ENCODE measurements around the gene GPR84. TPM values are rescaled to one million over a fixed set of nuclear protein-coding genes. Genes with fewer than 3 reads are reported as not detected.

Gene GPR84
- polyA plus RNA-seq, 1 of the 3 experiments (the other 2 are of a cell fraction) = 0.03 TPM

DNA sequence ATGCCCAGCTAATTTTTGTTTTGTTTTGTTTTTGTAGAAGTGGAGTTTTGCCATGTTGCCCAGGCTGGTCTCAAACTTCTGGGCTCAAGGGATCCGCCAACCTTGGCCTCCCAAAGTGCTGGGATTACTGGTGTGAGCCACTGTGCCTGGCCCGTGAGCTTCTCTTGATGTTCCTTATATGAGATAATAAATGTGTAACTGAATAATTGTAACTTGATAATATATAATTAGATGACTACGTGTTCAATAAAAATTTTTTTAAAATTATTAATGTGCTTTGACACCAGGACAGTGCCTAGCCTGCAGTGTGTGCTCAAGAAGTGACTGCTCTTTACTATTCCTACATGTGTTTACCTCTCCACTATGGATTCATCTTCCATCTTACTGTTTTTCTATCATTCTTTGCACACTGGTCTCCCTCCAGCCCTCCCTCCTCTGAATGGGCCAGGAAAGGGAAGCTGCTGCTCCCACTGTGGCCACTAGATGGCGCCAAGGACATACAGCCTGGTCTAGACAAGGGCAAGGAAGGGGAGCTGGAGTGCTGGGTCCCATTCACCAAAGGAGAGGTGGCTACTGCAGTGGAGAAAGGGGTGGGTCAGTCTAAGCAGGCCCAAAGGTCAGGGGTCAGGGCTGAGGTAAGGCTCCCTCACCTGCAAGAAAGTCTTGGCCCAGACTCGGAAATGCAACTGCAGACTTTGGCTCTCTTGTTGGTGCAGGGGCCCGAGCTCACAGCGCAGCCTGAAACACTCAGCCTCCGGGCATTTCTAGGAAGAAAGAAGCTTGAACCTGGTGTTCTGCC, 34.9 kb upstream of the GPR84 start (continued):
- TF ChIP-seq, protein P1, sequence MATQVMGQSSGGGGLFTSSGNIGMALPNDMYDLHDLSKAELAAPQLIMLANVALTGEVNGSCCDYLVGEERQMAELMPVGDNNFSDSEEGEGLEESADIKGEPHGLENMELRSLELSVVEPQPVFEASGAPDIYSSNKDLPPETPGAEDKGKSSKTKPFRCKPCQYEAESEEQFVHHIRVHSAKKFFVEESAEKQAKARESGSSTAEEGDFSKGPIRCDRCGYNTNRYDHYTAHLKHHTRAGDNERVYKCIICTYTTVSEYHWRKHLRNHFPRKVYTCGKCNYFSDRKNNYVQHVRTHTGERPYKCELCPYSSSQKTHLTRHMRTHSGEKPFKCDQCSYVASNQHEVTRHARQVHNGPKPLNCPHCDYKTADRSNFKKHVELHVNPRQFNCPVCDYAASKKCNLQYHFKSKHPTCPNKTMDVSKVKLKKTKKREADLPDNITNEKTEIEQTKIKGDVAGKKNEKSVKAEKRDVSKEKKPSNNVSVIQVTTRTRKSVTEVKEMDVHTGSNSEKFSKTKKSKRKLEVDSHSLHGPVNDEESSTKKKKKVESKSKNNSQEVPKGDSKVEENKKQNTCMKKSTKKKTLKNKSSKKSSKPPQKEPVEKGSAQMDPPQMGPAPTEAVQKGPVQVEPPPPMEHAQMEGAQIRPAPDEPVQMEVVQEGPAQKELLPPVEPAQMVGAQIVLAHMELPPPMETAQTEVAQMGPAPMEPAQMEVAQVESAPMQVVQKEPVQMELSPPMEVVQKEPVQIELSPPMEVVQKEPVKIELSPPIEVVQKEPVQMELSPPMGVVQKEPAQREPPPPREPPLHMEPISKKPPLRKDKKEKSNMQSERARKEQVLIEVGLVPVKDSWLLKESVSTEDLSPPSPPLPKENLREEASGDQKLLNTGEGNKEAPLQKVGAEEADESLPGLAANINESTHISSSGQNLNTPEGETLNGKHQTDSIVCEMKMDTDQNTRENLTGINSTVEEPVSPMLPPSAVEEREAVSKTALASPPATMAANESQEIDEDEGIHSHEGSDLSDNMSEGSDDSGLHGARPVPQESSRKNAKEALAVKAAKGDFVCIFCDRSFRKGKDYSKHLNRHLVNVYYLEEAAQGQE (IDR thresholded peaks at IDR 0.05; ENCODE audit: low read depth, low read length) = no peak
- TF ChIP-seq, protein P2, sequence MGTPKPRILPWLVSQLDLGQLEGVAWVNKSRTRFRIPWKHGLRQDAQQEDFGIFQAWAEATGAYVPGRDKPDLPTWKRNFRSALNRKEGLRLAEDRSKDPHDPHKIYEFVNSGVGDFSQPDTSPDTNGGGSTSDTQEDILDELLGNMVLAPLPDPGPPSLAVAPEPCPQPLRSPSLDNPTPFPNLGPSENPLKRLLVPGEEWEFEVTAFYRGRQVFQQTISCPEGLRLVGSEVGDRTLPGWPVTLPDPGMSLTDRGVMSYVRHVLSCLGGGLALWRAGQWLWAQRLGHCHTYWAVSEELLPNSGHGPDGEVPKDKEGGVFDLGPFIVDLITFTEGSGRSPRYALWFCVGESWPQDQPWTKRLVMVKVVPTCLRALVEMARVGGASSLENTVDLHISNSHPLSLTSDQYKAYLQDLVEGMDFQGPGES (IDR thresholded peaks at IDR 0.05; ENCODE audit: low read depth, low read length) = no peak

DNA sequence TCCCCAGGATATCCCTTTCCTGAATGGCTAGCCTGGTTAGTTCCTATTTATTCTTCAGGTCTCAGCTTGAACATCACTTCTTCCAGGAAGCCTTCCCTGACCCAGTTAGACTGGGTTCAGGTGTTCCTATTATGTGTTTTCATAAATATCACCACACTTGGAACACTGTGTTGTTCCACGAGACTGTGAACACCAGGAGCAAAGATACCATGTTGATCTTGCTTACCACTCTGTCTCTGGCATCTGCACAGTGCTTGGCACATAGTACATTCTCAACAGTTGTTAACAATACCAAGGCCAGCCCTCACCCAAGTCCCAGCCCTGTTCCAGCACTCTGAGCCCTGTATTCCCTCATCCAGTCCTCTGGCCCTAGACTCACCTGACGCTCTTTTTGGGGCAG, 33.9 kb upstream of the GPR84 start:
- H3F3A ChIP-seq (replicated peaks; ENCODE audit: insufficient read depth) = peaks cover 22% of the 10 kb centered on the region
- H4K20me1 ChIP-seq (ENCODE audit: insufficient read depth) = no peaks in the 10 kb centered on the region
- no peak overlapping the region for H3K4me2 ChIP-seq
- H3K27me3 ChIP-seq (ENCODE audit: insufficient read depth) = no peaks in the 10 kb centered on the region
- H3K36me3 ChIP-seq (replicated peaks in 1 of 2; ENCODE audit: control insufficient read depth in 1 of 2, insufficient read depth in 2 of 2, low read length in 1 of 2) = peaks cover 53 to 65% of the 10 kb centered on the region in 2 experiments
- H3K4me1 ChIP-seq (ENCODE audit: control insufficient read depth in 1 of 2, insufficient read depth in 2 of 2, low read depth in 1 of 2, low read length in 1 of 2) = no peaks in the 10 kb centered on the region
- ChIA-PET CTCF (interaction anchor here (1.4 to 12.3 kb wide), 11 partner anchors 11 to 173 kb away, joined by 5 to 490 read pairs (median 26); partner anchors contain the start of genes GTSF1, ITGA5 and ZNF385A), POLR2A (no interaction called here)
- H3K9me2 ChIP-seq = no peaks in the 10 kb centered on the region
- H3K9ac ChIP-seq = no peak overlapping the region
- no peaks in the 10 kb centered on the region for H3K79me2 ChIP-seq (ENCODE audit: insufficient read depth)
- DNase-seq = no peak
- H3K4me3 ChIP-seq (ENCODE audit: low read depth in 2 of 2, low read length in 1 of 2) = no peak overlapping the region
- H3K27ac ChIP-seq (ENCODE audit: low read depth in 2 of 2, low read length in 1 of 2) = no peak overlapping the region
- TF ChIP-seq EP300 (IDR thresholded peaks at IDR 0.05; ENCODE audit: borderline replicate concordance in 1 of 2, low read depth in 1 of 2, low read length in 1 of 2) (no peak), FOXM1 (IDR thresholded peaks at IDR 0.05; ENCODE audit: low read depth) (no peak), RXRA (IDR thresholded peaks at IDR 0.05; ENCODE audit: borderline replicate concordance, low read depth) (no peak), RAD21 (IDR thresholded peaks at IDR 0.05; ENCODE audit: low read length) (no peak), FOXJ3 (CRISPR knock-in tag; IDR thresholded peaks at IDR 0.05) (no peak), TEAD4 (IDR thresholded peaks at IDR 0.05; ENCODE audit: borderline replicate concordance, insufficient read depth) (no peak), SMC3 (IDR thresholded peaks at IDR 0.05; ENCODE audit: low read depth, low read length) (no peak), MXI1 (IDR thresholded peaks at IDR 0.05; ENCODE audit: low read depth, low read length) (no peak), EZH2phosphoT487 (IDR thresholded peaks at IDR 0.05; ENCODE audit: borderline replicate concordance, low read depth) (no peak)
- TF ChIP-seq, protein P3, sequence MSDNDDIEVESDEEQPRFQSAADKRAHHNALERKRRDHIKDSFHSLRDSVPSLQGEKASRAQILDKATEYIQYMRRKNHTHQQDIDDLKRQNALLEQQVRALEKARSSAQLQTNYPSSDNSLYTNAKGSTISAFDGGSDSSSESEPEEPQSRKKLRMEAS (IDR thresholded peaks at IDR 0.05; ENCODE audit: low read depth) = no peak
- TF ChIP-seq, protein P4, sequence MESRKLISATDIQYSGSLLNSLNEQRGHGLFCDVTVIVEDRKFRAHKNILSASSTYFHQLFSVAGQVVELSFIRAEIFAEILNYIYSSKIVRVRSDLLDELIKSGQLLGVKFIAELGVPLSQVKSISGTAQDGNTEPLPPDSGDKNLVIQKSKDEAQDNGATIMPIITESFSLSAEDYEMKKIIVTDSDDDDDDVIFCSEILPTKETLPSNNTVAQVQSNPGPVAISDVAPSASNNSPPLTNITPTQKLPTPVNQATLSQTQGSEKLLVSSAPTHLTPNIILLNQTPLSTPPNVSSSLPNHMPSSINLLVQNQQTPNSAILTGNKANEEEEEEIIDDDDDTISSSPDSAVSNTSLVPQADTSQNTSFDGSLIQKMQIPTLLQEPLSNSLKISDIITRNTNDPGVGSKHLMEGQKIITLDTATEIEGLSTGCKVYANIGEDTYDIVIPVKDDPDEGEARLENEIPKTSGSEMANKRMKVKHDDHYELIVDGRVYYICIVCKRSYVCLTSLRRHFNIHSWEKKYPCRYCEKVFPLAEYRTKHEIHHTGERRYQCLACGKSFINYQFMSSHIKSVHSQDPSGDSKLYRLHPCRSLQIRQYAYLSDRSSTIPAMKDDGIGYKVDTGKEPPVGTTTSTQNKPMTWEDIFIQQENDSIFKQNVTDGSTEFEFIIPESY (IDR thresholded peaks at IDR 0.05; ENCODE audit: borderline replicate concordance, low read depth) = no peak
- TF ChIP-seq, protein P5, sequence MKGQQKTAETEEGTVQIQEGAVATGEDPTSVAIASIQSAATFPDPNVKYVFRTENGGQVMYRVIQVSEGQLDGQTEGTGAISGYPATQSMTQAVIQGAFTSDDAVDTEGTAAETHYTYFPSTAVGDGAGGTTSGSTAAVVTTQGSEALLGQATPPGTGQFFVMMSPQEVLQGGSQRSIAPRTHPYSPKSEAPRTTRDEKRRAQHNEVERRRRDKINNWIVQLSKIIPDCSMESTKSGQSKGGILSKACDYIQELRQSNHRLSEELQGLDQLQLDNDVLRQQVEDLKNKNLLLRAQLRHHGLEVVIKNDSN (IDR thresholded peaks at IDR 0.05; ENCODE audit: borderline replicate concordance, low read depth) = no peak
- TF ChIP-seq, protein P6, sequence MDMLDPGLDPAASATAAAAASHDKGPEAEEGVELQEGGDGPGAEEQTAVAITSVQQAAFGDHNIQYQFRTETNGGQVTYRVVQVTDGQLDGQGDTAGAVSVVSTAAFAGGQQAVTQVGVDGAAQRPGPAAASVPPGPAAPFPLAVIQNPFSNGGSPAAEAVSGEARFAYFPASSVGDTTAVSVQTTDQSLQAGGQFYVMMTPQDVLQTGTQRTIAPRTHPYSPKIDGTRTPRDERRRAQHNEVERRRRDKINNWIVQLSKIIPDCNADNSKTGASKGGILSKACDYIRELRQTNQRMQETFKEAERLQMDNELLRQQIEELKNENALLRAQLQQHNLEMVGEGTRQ (IDR thresholded peaks at IDR 0.05; ENCODE audit: borderline replicate concordance, low read depth, low read length) = no peak
- no peaks in the 10 kb centered on the region for H3K9me3 ChIP-seq
- WGBS (ENCODE audit: low lambda C conversion rate) = 97% methylated on average over 2 of the region's 2 CpGs
- H2AFZ ChIP-seq (ENCODE audit: low read depth) = no peak overlapping the region
